Muscle layer of duodenum (tissue), 2 donors: ENCODE data around the gene GMPS.
"Not testable (repeated sequence)": the region's sequence is repeated elsewhere in the genome, so short reads cannot be mapped to it uniquely, and the experiment has no call there.

Experiments used
- H3K27ac ChIP-seq: one replicate; pipeline ENCODE4 v1.7.0; 2013; ENCODE audit warnings: mild to moderate bottlenecking, low read length
- H3K27me3 ChIP-seq: one replicate; pipeline ENCODE4 v1.7.0; 2013; ENCODE audit warnings: low read depth, mild to moderate bottlenecking, control low read depth, low read length
- H3K36me3 ChIP-seq, 2 donors: one replicate each; pipeline ENCODE4 v1.7.0; 2013; ENCODE audit warnings: low read length in 2 of 2, control low read depth in 1 of 2, mild to moderate bottlenecking in 1 of 2; ENCODE audit not compliant: insufficient read depth in 2 of 2, control insufficient read depth in 1 of 2
- H3K4me1 ChIP-seq, 2 donors: one replicate each; pipeline ENCODE4 v1.7.0; 2013; ENCODE audit warnings: low read length in 2 of 2, mild to moderate bottlenecking in 2 of 2, control low read depth in 1 of 2, moderate library complexity in 1 of 2; ENCODE audit not compliant: insufficient read depth in 2 of 2, control insufficient read depth in 1 of 2
- H3K4me3 ChIP-seq, 2 donors: one replicate each; pipeline ENCODE4 v1.7.0; 2013; ENCODE audit warnings: low read length in 2 of 2, low read depth in 1 of 2, mild to moderate bottlenecking in 1 of 2
- H3K9me3 ChIP-seq, 2 donors: one replicate each; pipeline ENCODE4 v1.7.0; 2013; ENCODE audit warnings: low read length in 2 of 2, control low read depth in 1 of 2, mild to moderate bottlenecking in 1 of 2; ENCODE audit not compliant: control insufficient read depth in 1 of 2
- donor health status: healthy.

Gene GMPS

GRCh38 chr3:155859859-155860258 is 10.6 kb upstream of the GMPS start:
- H3K27ac ChIP-seq = no peak overlapping the region

GRCh38 chr3:155860424-155860823 is 10.0 kb upstream of the GMPS start:
- not testable (repeated sequence) for H3K4me1 ChIP-seq, H3K27ac ChIP-seq, H3K27me3 ChIP-seq, H3K4me3 ChIP-seq, H3K9me3 ChIP-seq, H3K36me3 ChIP-seq

More at GRCh38 chr3:155859859-155860258, 10.6 kb upstream of the GMPS start:
- Histone ChIP-seq H3K27me3 (no peaks in the 10 kb centered on the region), H3K4me1 (no peaks in the 10 kb centered on the region), H3K4me3 (peak overlapping the region in 1 of 2 donors; percentile 30), H3K9me3 (no peaks in the 10 kb centered on the region), H3K36me3 (no peaks in the 10 kb centered on the region)

DNA sequence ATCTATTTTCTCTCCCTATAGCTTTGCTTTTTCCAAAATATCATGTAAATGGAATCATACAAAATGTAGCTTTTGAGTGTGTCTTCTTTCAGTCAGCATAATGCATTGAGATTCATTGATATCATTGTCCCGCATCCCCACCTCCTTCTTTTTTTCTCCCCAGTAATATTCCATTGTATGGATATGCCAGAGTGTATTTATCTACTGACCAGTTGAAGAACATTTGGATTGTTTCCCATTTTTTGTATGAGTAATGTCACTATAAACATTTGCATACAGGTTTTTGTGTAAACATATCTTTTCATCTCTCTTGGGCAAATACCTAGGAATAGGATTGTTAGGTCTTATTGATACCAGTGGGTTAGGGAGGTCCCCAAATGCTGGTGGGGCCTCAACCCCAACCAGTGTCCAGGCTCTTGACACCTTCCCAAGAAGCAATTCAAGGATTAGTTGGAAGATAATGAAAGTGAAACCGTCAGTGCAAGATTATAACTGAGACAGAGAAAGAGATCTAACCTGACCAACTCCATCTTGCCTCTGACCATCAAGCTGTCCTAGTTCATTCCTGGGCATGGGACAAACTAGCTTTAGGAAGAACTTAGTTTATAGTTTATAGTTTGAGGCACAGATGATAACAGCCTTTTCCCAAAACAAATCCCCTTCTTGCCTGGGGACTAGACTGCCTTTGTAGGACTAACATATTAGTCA is 8.8 kb upstream of the GMPS start:
- H3K36me3 ChIP-seq = no peaks in the 10 kb centered on the region
- H3K4me3 ChIP-seq = no peak overlapping the region
- H3K9me3 ChIP-seq = no peaks in the 10 kb centered on the region
- no peaks in the 10 kb centered on the region for H3K4me1 ChIP-seq
- no peaks in the 10 kb centered on the region for H3K27me3 ChIP-seq
- no peak overlapping the region for H3K27ac ChIP-seq

DNA sequence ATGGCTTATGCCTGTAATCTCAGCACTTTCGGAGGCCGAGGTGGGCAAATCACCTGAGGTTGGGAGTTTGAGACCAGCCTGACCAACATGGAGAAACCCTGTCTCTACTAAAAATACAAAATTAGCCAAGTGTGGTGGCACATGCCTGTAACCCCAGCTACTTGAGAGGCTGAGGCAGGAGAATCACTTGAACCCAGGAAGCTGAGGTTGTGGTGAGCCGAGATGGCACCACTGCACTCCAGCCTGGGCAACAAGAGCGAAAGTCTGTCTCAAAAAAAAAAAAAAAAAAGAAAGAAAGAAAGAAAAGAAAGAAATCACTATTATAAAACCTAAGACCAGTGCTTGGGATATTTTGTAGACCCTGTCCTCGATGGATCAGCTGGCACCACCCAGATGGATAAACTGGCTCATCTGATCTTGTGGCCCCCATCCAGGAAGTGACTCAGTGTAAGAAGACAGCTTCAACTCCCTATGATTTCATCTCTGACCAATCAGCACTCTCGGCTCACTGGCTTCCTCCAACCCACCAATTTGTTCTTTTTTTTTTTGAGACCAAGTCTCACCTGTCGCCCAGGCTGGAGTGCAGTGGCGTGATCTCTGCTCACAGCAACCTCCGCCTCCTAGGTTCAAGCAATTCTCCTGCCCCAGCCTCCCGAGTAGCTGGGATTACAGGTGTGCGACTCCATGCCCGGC is 8.0 kb upstream of the GMPS start:
- not testable (repeated sequence) for H3K36me3 ChIP-seq, H3K27me3 ChIP-seq, H3K9me3 ChIP-seq, H3K4me1 ChIP-seq, H3K4me3 ChIP-seq, H3K27ac ChIP-seq

GRCh38 chr3:155863072-155863784 is 7.2 kb upstream of the GMPS start:
- Histone ChIP-seq H3K27ac (no peak overlapping the region), H3K27me3 (no peaks in the 10 kb centered on the region), H3K4me1 (no peaks in the 10 kb centered on the region), H3K4me3 (no peak overlapping the region), H3K9me3 (no peaks in the 10 kb centered on the region), H3K36me3 (no peaks in the 10 kb centered on the region)

- Histone ChIP-seq H3K4me1 (peaks cover 10 to 14% of the 10 kb centered on the region in 2 donors), H3K4me3 (peak overlapping the region; percentile 55 to 78), H3K36me3 (no peaks in the 10 kb centered on the region), H3K27me3 (no peaks in the 10 kb centered on the region), H3K9me3 (no peaks in the 10 kb centered on the region), H3K27ac (peak overlapping the region; percentile 91)
These were observed 759 bp upstream of the GMPS start for GRCh38 chr3:155869691-155870090.

GRCh38 chr3:155870945-155871745 is 695 bp downstream of the GMPS start:
- H3K4me1 ChIP-seq = peaks cover 10 to 18% of the 10 kb centered on the region in 2 donors
- H3K4me3 ChIP-seq = peak overlapping the region; percentile 86 to 88
- H3K27ac ChIP-seq = peak overlapping the region; percentile 79
- H3K9me3 ChIP-seq = no peaks in the 10 kb centered on the region
- no peaks in the 10 kb centered on the region for H3K27me3 ChIP-seq
- H3K36me3 ChIP-seq = no peaks in the 10 kb centered on the region

DNA sequence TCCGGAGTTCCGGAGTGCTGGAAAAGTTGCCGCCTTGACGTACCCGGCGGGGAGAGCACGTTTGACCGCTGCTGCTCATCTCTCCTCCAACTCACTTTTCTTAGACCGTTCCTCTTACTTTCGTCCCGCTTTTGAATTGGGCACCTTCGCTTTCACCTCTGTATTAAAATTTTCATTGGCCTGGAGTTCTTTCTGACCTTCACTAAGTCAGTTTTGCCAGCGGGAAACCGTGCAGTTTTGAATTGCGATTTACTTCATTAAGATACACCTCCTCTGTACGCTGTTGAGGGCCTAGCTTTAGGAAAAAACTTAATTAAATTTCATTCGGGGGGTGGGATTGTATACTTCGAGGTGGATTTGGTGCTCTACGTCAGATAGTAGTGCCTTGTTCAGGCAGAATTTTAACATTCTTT is 1.3 kb downstream of the GMPS start:
- Histone ChIP-seq H3K27me3 (no peaks in the 10 kb centered on the region), H3K9me3 (no peaks in the 10 kb centered on the region), H3K36me3 (no peaks in the 10 kb centered on the region), H3K4me3 (peak overlapping the region; percentile 86 to 88), H3K4me1 (peaks cover 10 to 18% of the 10 kb centered on the region in 2 donors), H3K27ac (peak overlapping the region; percentile 79)

- Histone ChIP-seq H3K36me3 (no peaks in the 10 kb centered on the region), H3K9me3 (no peaks in the 10 kb centered on the region), H3K4me3 (no peak overlapping the region), H3K27me3 (no peaks in the 10 kb centered on the region), H3K27ac (no peak overlapping the region), H3K4me1 (peaks cover 10 to 18% of the 10 kb centered on the region in 2 donors)
These were observed 2.6 kb downstream of the GMPS start for GRCh38 chr3:155872904-155873646.

GRCh38 chr3:155876037-155876436 is 5.6 kb downstream of the GMPS start:
- Histone ChIP-seq H3K36me3 (no peaks in the 10 kb centered on the region), H3K27ac (no peak overlapping the region), H3K9me3 (no peaks in the 10 kb centered on the region), H3K4me1 (peaks cover 6 to 13% of the 10 kb centered on the region in 2 donors), H3K27me3 (no peaks in the 10 kb centered on the region), H3K4me3 (no peak overlapping the region)
